H9 (cell line): Measurements from ENCODE around the gene SLAMF6. TPM values are rescaled to one million over a fixed set of nuclear protein-coding genes. Genes with fewer than 3 reads are reported as not detected.

Experiments used
- DNase-seq: peaks from one replicate; pipeline ENCODE4 v3.0.0-alpha.2; 2017
- H2AFZ ChIP-seq: one replicate; pipeline ENCODE4 v1.6.1; 2013; ENCODE audit warnings: mild to moderate bottlenecking, low read length, control low read depth, moderate library complexity
- H2AK5ac ChIP-seq: 2 replicates; pipeline ENCODE4 v1.6.1; 2013; ENCODE audit warnings: low read length, control low read depth, mixed read lengths; ENCODE audit not compliant: insufficient read length
- H2BK120ac ChIP-seq: one replicate; pipeline ENCODE4 v1.6.1; 2013; ENCODE audit warnings: low read depth, mild to moderate bottlenecking, low read length, control low read depth, inconsistent platforms; ENCODE audit not compliant: poor library complexity, severe bottlenecking
- H2BK12ac ChIP-seq: 2 replicates; pipeline ENCODE4 v1.6.1; 2013; ENCODE audit warnings: low read length, control low read depth, mixed read lengths, low read depth; ENCODE audit not compliant: insufficient read length
- H2BK15ac ChIP-seq: 2 replicates; pipeline ENCODE4 v1.6.1; 2013; ENCODE audit warnings: low read depth, low read length, control low read depth
- H2BK20ac ChIP-seq: one replicate; pipeline ENCODE4 v1.6.1; 2013; ENCODE audit warnings: low read depth, mild to moderate bottlenecking, low read length, control low read depth, inconsistent platforms; ENCODE audit not compliant: poor library complexity, severe bottlenecking
- H2BK5ac ChIP-seq: 2 replicates; pipeline ENCODE4 v1.6.1; 2013; ENCODE audit warnings: low read length, control low read depth, mixed read lengths; ENCODE audit not compliant: insufficient read length
- H3K14ac ChIP-seq: 2 replicates; pipeline ENCODE4 v1.6.1; 2013; ENCODE audit warnings: low read length, control low read depth; ENCODE audit not compliant: insufficient read depth
- H3K18ac ChIP-seq: 2 replicates; pipeline ENCODE4 v1.6.1; 2013; ENCODE audit warnings: low read depth, mild to moderate bottlenecking, mixed read lengths, low read length, control low read depth; ENCODE audit not compliant: insufficient read length
- H3K23ac ChIP-seq: 2 replicates; pipeline ENCODE4 v1.6.1; 2013; ENCODE audit warnings: low read length, control low read depth, mixed read lengths, low read depth; ENCODE audit not compliant: insufficient read length
- H3K23me2 ChIP-seq: 2 replicates; pipeline ENCODE4 v1.6.1; 2013; ENCODE audit warnings: low read depth, mild to moderate bottlenecking, mixed read lengths, low read length, control low read depth; ENCODE audit not compliant: insufficient read length, poor library complexity, severe bottlenecking
- H3K27ac ChIP-seq: 2 replicates; pipeline ENCODE4 v1.5.1; 2013; ENCODE audit warnings: low read length, control low read depth, mixed read lengths, low read depth; ENCODE audit not compliant: insufficient read length
- H3K27me3 ChIP-seq: 2 replicates; pipeline ENCODE4 v1.6.1; 2013; ENCODE audit warnings: low read length, control low read depth, inconsistent platforms; ENCODE audit not compliant: insufficient read depth
- H3K4ac ChIP-seq: 2 replicates; pipeline ENCODE4 v1.6.1; 2013; ENCODE audit warnings: low read depth, mild to moderate bottlenecking, control low read depth, inconsistent platforms, low read length, moderate library complexity
- H3K4me1 ChIP-seq: 2 replicates; pipeline ENCODE4 v1.6.1; 2013; ENCODE audit warnings: low read length, control low read depth, inconsistent platforms; ENCODE audit not compliant: insufficient read depth
- H3K4me2 ChIP-seq: 2 replicates; pipeline ENCODE4 v1.6.1; 2013; ENCODE audit warnings: low read length, control low read depth, mixed read lengths; ENCODE audit not compliant: insufficient read length, insufficient read depth
- H3K56ac ChIP-seq: 2 replicates; pipeline ENCODE4 v1.6.1; 2013; ENCODE audit warnings: low read depth, mild to moderate bottlenecking, mixed read lengths, low read length, control low read depth; ENCODE audit not compliant: insufficient read length
- H3K79me1 ChIP-seq: 2 replicates; pipeline ENCODE4 v1.6.1; 2013; ENCODE audit warnings: low read depth, mild to moderate bottlenecking, moderate library complexity, low read length, control low read depth, inconsistent platforms; ENCODE audit not compliant: insufficient read depth, poor library complexity, severe bottlenecking
- H3K79me2 ChIP-seq: 2 replicates; pipeline ENCODE4 v1.6.1; 2013; ENCODE audit warnings: low read length, control low read depth, inconsistent platforms; ENCODE audit not compliant: insufficient read depth
- H3K9ac ChIP-seq: 2 replicates; pipeline ENCODE4 v1.6.1; 2013; ENCODE audit warnings: low read length, control low read depth, mixed read lengths; ENCODE audit not compliant: insufficient read length; ENCODE audit errors: extremely low read depth
- H3K9me3 ChIP-seq: one replicate; pipeline ENCODE4 v1.6.1; 2013; ENCODE audit warnings: low read depth, low read length, inconsistent platforms; ENCODE audit not compliant: control insufficient read depth
- H3T11ph ChIP-seq: one replicate; pipeline ENCODE4 v1.6.1; 2013; ENCODE audit warnings: mild to moderate bottlenecking, low read length, control low read depth, inconsistent platforms
- H4K20me1 ChIP-seq: one replicate; pipeline ENCODE4 v1.6.1; 2013; ENCODE audit not compliant: control insufficient read depth, insufficient read length, insufficient read depth
- H4K5ac ChIP-seq: 2 replicates; pipeline ENCODE4 v1.6.1; 2013; ENCODE audit warnings: low read depth, mild to moderate bottlenecking, mixed read lengths, low read length, control low read depth; ENCODE audit not compliant: insufficient read length
- H4K8ac ChIP-seq: replicated peaks from 2 replicates; pipeline ENCODE4 v1.6.1; 2013; ENCODE audit warnings: low read length, control low read depth, mixed read lengths, low read depth; ENCODE audit not compliant: insufficient read length
- H4K91ac ChIP-seq: 2 replicates; pipeline ENCODE4 v1.6.1; 2013; ENCODE audit warnings: low read depth, mild to moderate bottlenecking, moderate library complexity, mixed read lengths, low read length, control low read depth; ENCODE audit not compliant: insufficient read length
- H3K27ac Mint-ChIP-seq, 3 experiments: 2 replicates in 2 of 3; 3 replicates in 1 of 3; pipeline ENCODE4 v1.8.0; 2020 to 2021; ENCODE audit warnings: mixed read lengths in 3 of 3, mild to moderate bottlenecking in 1 of 3, moderate library complexity in 1 of 3
- H3K27me3 Mint-ChIP-seq: 2 replicates; pipeline ENCODE4 v1.8.0; 2021; ENCODE audit warnings: low read depth, mild to moderate bottlenecking, moderate library complexity, mixed read lengths
- H3K36me3 Mint-ChIP-seq, 3 experiments: 2 replicates in 2 of 3; 3 replicates in 1 of 3; pipeline ENCODE4 v1.8.0; 2020 to 2021; ENCODE audit warnings: low read depth in 3 of 3, mixed read lengths in 3 of 3; ENCODE audit not compliant: insufficient read depth in 1 of 3
- H3K4me1 Mint-ChIP-seq, 2 experiments: 2 replicates each; pipeline ENCODE4 v1.8.0; 2020; ENCODE audit warnings: mixed read lengths in 2 of 2
- H3K4me3 Mint-ChIP-seq, 2 experiments: 2 replicates in 1 of 2; 3 replicates in 1 of 2; pipeline ENCODE4 v1.8.0; 2020 to 2021; ENCODE audit warnings: mild to moderate bottlenecking in 2 of 2, mixed read lengths in 2 of 2, moderate library complexity in 1 of 2
- H3K9me3 Mint-ChIP-seq, 2 experiments: 2 replicates in 1 of 2; 3 replicates in 1 of 2; pipeline ENCODE4 v1.8.0; 2020; ENCODE audit warnings: mild to moderate bottlenecking in 2 of 2, mixed read lengths in 2 of 2, moderate library complexity in 1 of 2
- CTCF ChIP-seq: fragments of 200-600 bp; sonication (generic); conservative IDR thresholded peaks from 3 replicates; pipeline ENCODE4 v1.8.0; 2021; ENCODE audit warnings: antibody characterized with exemption, mild to moderate bottlenecking
- WGBS: extraction: QIAGEN DNeasy Blood & Tissue Kit; methylation state at CpG from one replicate; pipeline ENCODE4 v1.1.7; 2013; ENCODE audit warnings: missing lambda C conversion rate, low lambda C conversion rate, mixed read lengths; ENCODE audit not compliant: insufficient read length; ENCODE audit errors: extremely low coverage; 5-methylcytosine and 5-hydroxymethylcytosine counted together
- total RNA-seq: library from RNA; stranded (reverse); gene quantifications from 2 replicates; pipeline ENCODE4 v1.2.1, GENCODE V29; 2021

The SLAMF6 gene
- total RNA-seq, 1 experiment from 2014 or later: not detected

GRCh38 chr1:160567858-160568682 lies 45.0 kb upstream of the SLAMF6 start:
- Histone ChIP-seq H4K20me1 (no peaks in the 10 kb centered on the region), H2BK15ac (no peak overlapping the region), H4K8ac (no peak overlapping the region), H3K23me2 (no peaks in the 10 kb centered on the region), H3K9ac (no peak overlapping the region), H3K79me2 (no peaks in the 10 kb centered on the region), H3K56ac (no peak overlapping the region), H3K4me1 (no peaks in the 10 kb centered on the region), H3K9me3 (no peaks in the 10 kb centered on the region), H4K91ac (no peak overlapping the region), H3K4me2 (no peak overlapping the region), H3K4ac (no peak overlapping the region), H4K5ac (no peak overlapping the region), H3T11ph (no peak overlapping the region), H3K14ac (no peak overlapping the region), H3K27me3 (no peaks in the 10 kb centered on the region), H2BK20ac (no peak overlapping the region), H3K18ac (no peak overlapping the region), H2BK12ac (no peak overlapping the region), H3K27ac (no peak overlapping the region), H2BK5ac (no peak overlapping the region), H3K79me1 (no peaks in the 10 kb centered on the region), H2BK120ac (no peak overlapping the region), H2AK5ac (no peak overlapping the region), H3K23ac (no peak overlapping the region), H2AFZ (no peak overlapping the region)
- Mint-ChIP-seq H3K4me3 (no peak overlapping the region), H3K4me1 (no peaks in the 10 kb centered on the region), H3K36me3 (peaks cover 0 to 4% (median 0%) of the 10 kb centered on the region in 3 experiments; a peak in 2 of 7 replicates), H3K9me3 (peaks cover 4 to 5% of the 10 kb centered on the region in 2 experiments; a peak in 2 of 5 replicates), H3K27me3 (peaks cover 3% of the 10 kb centered on the region; the same call in 1 of the 2 replicates), H3K27ac (no peak overlapping the region)
- WGBS: no CpG with 5 or more reads among the region's 8 CpGs
- no peak for TF ChIP-seq CTCF
- DNase-seq: no peak
